Hindlimb muscle (tissue), 1 donor: ENCODE data around the gene SEMA6A. TPM values are rescaled to one million over a fixed set of nuclear protein-coding genes. Genes with fewer than 3 reads are reported as not detected.

ENCODE experiments used
- DNase-seq: peaks from one replicate; pipeline ENCODE4 v3.0.0-alpha.2; 2013
- polyA plus RNA-seq: library from polyadenylated mRNA; unstranded; fragments of 120-200 nt; gene quantifications from one replicate; pipeline ENCODE4 v1.2.1, GENCODE V29; 2013; ENCODE audit not compliant: insufficient read length

Gene SEMA6A
- polyA plus RNA-seq, result 64.4 TPM

GRCh38 chr5:116574367-116575325 lies at the start of gene SEMA6A:
Gene SEMA6A, minus strand, starts transcription at chr5:116574823. Its CDS starts 69,879 bp downstream, at chr5:116504944.
- peak; percentile 96 for DNase-seq

DNA sequence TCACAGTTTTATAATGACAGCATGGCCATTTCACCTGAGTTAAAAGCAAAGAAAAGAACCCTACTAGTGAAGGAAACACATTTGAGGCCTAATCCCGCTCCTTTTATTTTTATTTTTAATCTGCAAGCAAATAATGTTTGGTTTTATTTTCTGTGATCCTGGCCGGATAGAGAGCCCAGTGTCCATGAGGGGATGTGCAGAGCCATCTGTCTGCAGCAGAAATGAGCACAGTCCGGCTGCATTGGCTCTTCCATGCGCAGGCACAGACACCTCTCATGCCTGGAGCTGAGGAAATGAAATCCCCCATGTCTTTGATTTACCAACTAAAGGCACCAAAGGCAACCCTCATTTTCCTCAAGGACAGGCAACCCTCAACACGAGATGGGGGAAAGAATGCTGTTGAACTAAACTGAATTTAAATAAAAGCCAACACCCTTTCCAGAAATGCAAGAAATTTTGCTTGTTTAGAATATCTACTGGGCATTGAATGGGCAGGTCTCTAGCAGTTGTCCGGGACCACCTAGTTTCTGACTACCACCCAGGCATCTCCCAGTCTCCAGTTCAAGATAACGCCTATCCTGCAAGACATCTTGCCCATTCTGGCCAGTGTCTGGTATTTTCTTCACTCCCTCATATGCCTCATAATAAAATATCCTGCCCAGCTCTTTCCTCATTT lies 47.9 kb upstream of the SEMA6A start:
- DNase-seq, result no peak

- no peak for DNase-seq
Observed at GRCh38 chr5:116621599-116621998, 47.0 kb upstream of the SEMA6A start.

GRCh38 chr5:116616876-116617275 lies 42.3 kb upstream of the SEMA6A start:
- no peak for DNase-seq

GRCh38 chr5:116614603-116614920 lies 39.9 kb upstream of the SEMA6A start:
- no peak for DNase-seq

DNA sequence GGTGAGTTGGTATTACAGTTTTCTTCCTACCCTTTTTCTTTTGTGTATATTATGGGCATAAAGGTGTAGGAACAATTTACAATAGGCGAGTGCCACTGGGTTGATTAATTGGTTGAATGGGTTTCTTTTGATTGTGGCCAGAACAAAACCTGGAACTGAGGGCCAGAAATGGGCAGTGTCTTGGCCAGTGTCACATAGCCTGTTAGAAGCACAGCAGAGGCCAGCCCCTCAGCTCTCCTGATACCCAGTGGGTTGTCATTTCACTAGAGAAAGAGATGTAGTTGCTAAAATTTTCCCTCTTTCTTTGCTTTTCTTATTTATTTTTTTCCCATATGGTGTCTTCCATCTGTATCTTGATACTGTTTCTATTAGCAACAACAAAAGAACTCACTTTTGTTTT lies 38.8 kb upstream of the SEMA6A start:
- no peak for DNase-seq

- DNase-seq, result no peak
Observed at GRCh38 chr5:116612431-116612830, 37.8 kb upstream of the SEMA6A start.

GRCh38 chr5:116605310-116606070 lies 30.9 kb upstream of the SEMA6A start:
- DNase-seq, result peak; percentile 44

DNA sequence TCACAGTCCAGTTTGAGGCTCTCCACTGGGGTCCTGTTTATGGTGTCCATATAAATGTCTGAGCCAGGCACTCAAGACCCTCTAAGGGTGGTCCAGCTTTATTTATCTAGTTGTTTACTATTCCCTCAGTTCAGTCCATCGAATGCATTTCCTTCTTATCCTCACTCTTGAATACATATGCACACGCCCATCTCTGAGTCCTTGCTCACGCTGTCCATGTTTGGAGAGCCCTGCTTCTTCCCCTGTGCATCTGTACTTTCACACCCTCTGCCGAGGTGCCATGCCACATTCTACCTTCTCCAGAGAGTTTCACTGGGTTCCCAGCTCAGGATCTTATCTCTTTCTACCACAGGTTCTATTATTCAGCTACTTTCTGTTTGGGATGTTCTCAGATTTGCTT lies 30.2 kb upstream of the SEMA6A start:
- no peak for DNase-seq

DNA sequence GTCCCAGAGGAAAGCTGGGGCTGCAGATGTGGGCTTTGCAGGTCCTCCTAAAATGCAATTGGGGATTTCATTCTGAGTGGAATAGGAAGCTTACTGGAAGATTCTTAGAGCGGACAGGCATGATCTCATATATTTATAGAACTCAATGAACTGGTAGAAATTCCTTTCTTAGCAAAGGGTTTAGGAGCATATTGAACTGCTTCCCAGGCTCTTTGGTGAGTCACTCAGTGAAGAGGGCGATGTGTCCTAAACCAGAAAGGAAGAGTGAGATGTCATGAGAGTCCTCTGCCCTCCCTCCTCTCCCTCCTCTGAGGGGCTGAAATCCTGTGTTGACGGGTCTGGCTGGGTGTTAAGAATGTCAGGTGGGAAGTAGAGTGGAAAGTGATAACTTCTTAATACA lies 26.3 kb upstream of the SEMA6A start:
- no peak for DNase-seq

DNA sequence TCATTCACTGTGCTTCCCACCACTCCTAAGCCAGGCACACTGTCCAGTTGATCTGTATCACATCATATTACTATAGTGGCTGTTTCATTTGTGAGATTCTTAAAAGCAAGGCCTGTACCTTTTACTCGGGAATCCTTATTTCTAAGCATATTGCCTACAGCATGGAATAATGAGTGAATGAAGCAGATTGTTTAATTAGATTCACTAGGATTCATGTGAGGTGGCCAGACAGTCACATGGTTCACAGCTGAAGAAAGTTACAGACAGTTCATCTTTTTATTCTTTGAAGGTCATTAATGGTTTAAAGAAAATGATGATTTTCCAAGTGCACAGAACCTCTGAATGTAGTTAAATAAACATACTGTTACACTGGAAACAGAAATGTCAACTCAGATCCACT lies 24.3 kb upstream of the SEMA6A start:
- no peak for DNase-seq

GRCh38 chr5:116595498-116595897 lies 20.9 kb upstream of the SEMA6A start:
- no peak for DNase-seq

DNA sequence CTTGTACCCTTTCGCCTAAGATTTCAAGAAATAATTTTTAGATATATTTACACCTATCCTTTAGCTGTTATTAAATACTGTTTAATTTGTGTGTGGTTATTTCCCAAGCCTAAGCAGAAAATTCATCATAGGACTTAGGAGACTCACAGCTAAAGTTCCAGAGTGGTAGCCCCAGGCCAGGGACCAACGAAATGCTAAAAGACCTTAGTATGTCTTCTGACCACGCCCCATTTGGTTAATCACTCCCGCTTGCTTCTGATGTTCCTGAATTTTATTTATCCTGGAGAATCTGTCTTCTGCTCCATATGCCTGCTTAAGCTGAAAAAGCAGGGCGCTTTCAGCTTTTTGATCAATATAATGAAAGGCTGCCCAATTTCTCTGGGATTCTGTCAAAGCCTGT lies 18.7 kb upstream of the SEMA6A start:
- no peak for DNase-seq

DNA sequence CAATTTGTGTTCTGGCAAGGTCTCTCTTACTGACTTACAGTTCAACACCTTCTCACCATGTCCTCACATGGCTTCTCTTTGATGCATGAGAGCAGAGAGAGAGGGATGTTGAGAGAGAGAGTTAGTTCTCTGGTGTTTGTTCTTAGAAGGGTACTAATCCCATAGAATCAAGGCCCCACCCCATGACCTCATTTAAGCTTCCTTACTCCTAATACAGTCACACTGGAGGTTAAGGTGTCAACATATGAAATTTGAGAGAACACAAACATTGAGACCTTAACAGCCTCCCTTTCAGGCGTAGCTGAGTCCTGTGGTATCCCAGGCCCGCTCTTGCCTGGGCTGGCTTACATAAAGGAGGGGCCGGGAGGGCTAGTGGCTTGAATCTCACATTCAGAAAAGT lies 10.6 kb upstream of the SEMA6A start:
- DNase-seq, result no peak

- DNase-seq, result no peak
Observed at GRCh38 chr5:116583862-116584222, 9.2 kb upstream of the SEMA6A start.

DNA sequence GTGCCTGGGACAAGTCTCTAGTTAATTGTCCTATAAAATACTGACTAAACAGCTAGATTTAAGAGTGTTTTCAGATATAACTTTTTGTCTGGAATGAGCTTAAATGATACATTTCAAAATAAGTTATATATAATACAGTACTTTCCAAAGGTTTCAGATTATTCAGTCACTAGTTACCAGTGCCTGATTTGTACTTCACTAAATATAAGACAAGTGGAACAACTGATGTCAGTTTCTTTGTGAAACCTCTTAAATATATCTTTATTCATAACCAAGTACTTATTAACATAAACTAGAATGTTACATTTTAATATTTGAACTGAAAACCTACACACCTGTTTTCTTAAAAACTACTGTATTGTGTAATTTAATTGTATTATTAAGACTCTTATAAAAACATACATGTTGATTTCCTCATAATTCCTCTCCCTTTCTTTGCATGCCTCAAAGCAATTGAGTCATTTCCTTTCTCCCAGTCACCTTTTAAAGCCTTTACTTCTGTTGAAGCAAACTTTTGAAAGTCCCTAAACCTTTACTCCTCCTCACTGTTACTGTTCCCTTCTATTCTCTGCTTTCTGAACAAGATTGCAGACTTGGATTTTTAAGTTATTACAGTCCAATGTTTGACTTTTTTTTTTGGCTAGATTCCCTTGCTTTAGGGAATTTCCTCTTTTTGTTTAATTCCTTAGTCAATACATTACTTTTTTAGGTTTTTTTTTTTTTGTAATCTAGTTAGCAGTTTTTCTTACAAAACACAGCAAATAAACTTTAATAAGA lies 8.7 kb upstream of the SEMA6A start:
- DNase-seq, result no peak

DNA sequence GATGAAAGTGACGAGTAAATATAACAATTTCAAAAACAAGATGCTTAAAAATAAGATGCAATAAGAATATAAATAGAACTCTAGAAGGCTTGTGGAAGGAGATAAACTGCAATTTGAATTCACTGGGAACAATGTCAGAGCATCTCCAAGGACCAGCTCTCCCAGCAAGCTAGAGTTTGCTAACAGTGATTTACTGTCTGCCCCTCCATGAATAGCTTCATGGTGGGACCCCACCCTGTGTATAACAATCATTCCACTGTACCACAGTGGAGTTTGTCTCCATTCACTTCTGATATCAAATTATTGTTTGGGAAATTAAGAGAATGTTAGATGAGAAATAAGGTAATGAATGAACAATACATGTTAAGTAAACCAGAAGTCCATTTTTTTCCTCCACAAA lies 7.3 kb upstream of the SEMA6A start:
- DNase-seq, result no peak

DNA sequence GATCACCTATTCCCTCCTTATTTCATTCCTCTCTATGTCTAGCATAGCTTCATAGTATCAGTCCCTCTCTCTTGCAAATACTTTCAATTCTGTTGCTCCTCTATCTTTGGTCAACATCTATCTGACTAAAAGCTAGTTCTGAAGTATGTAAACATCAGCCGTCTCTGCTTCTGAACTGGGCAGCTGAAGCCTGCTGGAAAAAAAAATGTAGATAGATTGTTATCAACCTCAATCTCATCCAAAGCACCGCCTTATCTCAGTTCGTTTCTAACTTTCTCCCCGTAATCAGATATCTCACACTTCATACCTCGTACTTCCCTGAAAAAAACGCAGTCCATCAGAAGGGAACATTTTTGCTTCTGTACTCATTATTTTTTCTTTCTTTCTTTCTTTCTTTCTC lies 4.5 kb upstream of the SEMA6A start:
- no peak for DNase-seq

DNA sequence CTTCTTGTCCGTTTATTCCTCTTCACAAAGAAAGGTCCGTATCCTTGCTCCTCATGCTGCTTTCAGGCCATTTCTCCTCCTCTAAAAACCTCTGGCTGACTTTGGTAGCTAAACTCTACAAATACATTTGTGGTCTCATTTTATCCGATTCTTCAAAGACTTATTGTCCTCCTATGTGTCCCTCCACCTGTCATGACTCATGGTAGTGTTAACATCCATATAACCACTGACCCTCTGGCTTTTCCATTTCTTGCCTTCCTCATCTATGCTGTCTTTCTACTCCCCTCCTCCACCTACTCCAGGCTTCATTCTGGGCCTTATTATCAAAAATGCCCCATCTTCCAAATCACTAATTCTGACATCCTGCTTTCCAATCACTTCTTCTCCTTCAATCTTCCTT lies 4.1 kb upstream of the SEMA6A start:
- no peak for DNase-seq

- DNase-seq, result no peak
Observed at GRCh38 chr5:116577064-116577788, 2.6 kb upstream of the SEMA6A start.

DNA sequence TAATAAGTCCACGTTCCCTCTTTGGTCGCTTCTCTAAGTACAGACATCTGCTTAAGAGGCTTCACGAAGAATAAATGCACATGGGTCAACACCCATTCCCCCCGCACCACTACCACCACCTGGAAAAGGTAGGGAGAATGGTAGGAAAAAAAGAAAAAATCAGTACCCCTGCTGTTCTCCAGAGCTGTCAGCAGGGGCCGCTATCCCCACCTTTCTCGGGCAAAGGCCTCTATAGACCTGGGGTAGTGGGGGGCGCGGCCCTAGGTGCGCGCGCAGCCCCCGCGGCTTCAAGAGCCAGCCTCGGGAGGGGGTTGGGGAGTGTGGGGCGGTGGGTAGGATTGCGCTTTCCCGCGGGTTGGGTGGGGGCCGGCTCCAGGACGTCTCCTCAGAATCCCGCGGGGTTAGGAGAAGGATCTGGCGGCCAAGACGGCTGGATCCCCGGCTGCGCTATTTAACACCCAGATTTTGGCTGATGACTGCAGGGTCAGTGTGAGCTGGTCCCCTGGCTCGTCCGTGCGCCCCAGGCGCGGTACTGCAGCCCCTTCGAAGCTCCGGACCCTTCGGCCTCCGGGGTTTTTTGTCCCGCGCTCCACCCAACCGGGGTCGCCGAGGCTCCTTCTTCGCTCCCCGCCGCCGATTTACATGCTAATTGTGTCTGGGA lies 1.6 kb upstream of the SEMA6A start:
- peak; percentile 86 for DNase-seq
